SK-N-SH treated with all-trans-retinoic acid at 6 μM for 48 hours (cell line): ENCODE results near the gene CD19.

Experiments
- ARNTL ChIP-seq: fragments of 450-650 bp; formaldehyde crosslinking; IDR thresholded peaks from 2 replicates; pipeline ENCODE4 v1.5.0; 2020; ENCODE audit warnings: low read depth, mild to moderate bottlenecking, moderate library complexity, borderline replicate concordance
- CREB5 ChIP-seq: fragments of 250-450 bp; sonication (Bioruptor Pico); IDR thresholded peaks from 2 replicates; pipeline ENCODE4 v1.5.1; 2020; ENCODE audit warnings: low read depth, mild to moderate bottlenecking, moderate library complexity
- PATZ1 ChIP-seq: fragments of 250-450 bp; sonication (Bioruptor Pico); IDR thresholded peaks from 2 replicates; pipeline ENCODE4 v1.8.0; 2020; ENCODE audit warnings: mild to moderate bottlenecking, moderate library complexity, borderline replicate concordance
- SNAI2 ChIP-seq: fragments of 250-450 bp; sonication (Bioruptor Pico); IDR thresholded peaks from 2 replicates; pipeline ENCODE4 v1.5.0; 2020; ENCODE audit warnings: mild to moderate bottlenecking, moderate library complexity
- TCF4 ChIP-seq: fragments of 250-450 bp; sonication (Bioruptor Pico); IDR thresholded peaks from 2 replicates; pipeline ENCODE4 v1.8.0; 2021; ENCODE audit warnings: mild to moderate bottlenecking, moderate library complexity, borderline replicate concordance
- TSHZ2 ChIP-seq: fragments of 250-450 bp; sonication (Bioruptor Pico); IDR thresholded peaks from 2 replicates; pipeline ENCODE4 v1.5.0; 2020; ENCODE audit warnings: mild to moderate bottlenecking, moderate library complexity
- ZC3H10 ChIP-seq: fragments of 250-450 bp; sonication (Bioruptor Pico); IDR thresholded peaks from 2 replicates; pipeline ENCODE4 v1.5.1; 2021; ENCODE audit warnings: mild to moderate bottlenecking, moderate library complexity
- ZFP3 ChIP-seq: fragments of 250-450 bp; sonication (Bioruptor Pico); IDR thresholded peaks from 2 replicates; pipeline ENCODE4 v1.5.0; 2020; ENCODE audit warnings: mild to moderate bottlenecking, moderate library complexity
- ZFP30 ChIP-seq: fragments of 450-650 bp; formaldehyde crosslinking; IDR thresholded peaks from 2 replicates; pipeline ENCODE4 v1.5.0; 2022; ENCODE audit warnings: mild to moderate bottlenecking, moderate library complexity
- ZNF565 ChIP-seq: fragments of 450-650 bp; formaldehyde crosslinking; conservative IDR thresholded peaks from 2 replicates; pipeline ENCODE4 v1.5.0; 2020; ENCODE audit warnings: low read depth, mild to moderate bottlenecking, moderate library complexity

DNA sequence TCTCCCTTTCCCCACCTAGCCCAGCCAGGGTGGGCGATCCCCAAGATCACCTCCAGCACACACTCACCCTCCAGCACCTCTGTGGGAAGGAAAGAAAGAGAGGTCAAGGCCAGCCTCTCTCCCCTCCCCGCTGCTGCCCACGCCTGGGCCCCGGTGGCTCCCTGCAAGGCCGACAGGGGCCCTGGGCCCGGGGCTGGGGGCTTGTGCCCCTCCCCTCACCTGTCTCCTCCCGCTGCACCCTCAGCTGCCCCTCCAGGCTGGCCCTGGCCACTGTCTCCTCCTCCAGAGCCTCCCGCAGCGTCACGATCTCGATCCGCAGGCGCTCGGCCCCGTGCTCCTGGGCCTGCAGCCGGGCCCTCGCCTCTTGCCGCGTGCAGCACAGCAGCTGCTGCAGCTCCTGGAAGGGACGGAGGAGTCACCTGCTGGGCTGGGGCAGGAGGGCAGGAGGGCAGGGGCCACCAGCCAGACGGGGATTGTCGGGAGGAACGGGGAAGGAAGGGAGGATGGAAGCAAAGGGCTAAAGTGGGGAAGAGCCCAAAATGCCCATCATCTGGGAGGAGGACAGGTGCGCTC lies 25.9 kb upstream of the CD19 start:
- TF ChIP-seq PATZ1 (no peak), ZC3H10 (CRISPR knock-in tag) (no peak), CREB5 (CRISPR knock-in tag) (no peak), TCF4 (no peak), ZFP30 (CRISPR knock-in tag) (no peak), ARNTL (CRISPR knock-in tag) (no peak), SNAI2 (CRISPR knock-in tag) (no peak), TSHZ2 (CRISPR knock-in tag) (no peak), ZFP3 (CRISPR knock-in tag) (no peak), ZNF565 (no peak)
